GM20431 (cell line): Measurements from ENCODE around the gene PSMD1.

Source experiments
- in situ Hi-C: fragments of 300-500 bp; cut with MseI, MboI; formaldehyde crosslinking; loops from one replicate; pipeline ENCODE4 v1.15.0; 2020; ENCODE audit warnings: low sequenced_read_pairs; ENCODE audit not compliant: unreplicated experiment

Gene PSMD1

DNA sequence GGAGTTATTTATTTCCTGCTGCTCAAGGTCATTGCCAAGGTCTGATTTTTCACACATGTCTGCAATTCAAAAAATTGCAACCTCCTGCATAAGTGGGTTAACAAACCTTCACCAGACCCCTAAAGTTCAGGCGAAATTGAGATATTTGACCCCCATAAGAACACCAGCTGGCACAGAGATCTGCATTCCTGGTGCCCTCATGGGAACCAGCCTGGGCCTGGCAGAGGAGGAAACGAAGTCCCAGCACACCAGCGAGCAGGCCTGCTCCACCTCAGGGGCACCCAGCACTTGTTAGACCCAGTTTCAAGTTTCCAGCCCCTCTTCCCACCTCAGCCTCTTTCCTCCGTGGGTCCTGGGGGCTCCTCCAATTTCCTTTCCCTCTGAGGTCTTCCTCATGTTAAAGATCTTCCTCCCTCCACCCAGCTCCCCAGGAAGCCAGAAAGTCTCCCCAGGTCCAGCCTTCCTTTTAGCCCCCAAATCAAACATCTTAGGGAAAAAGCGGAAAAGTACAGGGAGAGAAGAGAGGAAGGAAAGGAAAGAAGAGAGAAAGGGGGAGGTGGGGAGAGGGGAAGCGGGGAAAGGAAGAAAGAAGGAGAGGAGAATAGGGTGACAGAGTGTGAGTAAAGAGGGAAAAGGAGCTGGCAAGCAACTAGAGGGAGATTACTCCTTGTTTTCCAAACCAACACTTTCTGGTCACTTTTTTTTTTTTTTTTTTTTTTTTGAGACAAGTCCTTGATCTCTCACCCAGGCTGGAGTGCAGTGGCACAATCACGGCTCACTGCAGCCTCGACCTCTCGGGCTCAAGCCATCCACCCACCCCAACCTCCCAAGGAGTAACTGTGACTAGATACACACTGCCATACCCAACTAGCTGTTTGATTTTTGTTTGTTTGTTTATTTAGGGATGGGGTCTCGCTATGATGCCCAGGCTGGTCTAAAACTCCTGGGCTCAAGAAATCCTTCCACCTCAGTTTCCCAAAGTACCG, 23.2 kb upstream of the PSMD1 start:
- in situ Hi-C loops = no loop called here

DNA sequence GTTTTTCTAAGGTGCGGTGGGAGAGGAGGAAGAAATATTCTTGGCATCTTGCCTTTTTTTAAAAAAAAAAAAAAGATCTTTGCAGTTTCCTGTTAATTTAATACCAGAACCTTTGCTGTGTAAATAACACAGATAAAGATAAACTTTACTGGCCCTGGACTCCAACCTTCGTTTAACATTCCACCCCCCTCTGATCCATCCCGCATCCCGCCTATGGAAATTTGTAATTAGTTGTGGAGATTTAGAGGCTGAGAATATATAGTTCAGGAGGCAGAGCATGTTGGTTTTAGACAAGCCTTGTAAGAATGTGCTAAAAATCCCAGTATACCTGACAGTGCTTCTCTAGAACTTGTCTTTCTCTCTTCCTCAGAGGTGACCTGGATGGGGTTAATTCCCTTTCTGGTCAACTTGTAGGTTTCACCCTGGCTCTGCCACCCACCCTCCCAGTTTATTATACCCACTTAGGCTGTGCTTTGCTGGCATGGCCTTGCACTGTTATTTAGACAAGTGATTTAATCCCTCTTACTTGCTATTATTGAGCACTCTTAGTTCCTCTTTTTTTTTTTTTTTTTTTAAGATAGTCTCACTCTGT, 22.3 kb upstream of the PSMD1 start:
- in situ Hi-C loops = no loop called here

DNA sequence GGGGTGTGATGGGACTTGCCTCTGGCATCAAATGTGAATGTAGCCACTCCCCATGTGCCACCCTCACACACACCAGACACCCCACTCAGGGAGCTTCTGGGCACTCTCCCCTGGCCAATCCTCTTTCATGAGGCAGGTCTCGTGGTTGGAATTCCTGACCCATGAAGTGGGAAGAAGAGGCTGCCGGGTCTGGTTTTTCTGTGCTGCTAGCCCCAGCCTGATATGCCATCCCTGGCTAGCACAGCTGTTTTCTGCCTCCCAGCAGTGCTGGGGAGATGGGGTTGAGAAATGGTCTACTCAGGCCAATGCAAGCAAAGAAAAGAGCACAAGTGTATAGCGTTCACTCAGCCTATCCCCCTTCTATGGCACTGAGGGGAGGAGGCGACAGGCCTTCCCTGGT, 20.5 kb upstream of the PSMD1 start:
- in situ Hi-C loops = no loop called here

DNA sequence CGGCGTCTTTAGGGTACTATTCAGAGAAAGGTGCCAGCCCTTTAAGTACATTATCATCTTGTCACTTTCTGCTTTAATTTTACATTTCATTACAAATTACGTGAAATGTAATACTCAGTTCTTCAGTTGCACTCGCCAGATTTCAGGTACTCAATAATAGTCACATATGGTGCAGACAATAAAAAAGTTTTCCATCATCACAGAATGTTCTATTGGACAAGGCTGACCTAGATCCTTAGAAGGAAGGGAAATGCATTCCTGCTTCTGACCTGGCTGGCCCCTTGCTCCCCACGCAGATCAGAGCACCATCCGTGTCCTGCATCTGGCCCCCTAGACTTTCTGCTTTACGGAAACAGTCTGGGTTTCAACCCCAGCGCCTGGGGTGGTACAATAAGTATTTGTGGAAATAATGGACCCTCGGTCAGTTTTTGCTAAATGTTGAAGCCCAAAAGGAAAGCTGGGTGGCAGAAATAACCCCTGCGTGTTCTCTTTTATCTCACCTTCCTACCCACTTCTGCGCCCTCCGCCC, 20.0 kb upstream of the PSMD1 start:
- in situ Hi-C loops = no loop called here

DNA sequence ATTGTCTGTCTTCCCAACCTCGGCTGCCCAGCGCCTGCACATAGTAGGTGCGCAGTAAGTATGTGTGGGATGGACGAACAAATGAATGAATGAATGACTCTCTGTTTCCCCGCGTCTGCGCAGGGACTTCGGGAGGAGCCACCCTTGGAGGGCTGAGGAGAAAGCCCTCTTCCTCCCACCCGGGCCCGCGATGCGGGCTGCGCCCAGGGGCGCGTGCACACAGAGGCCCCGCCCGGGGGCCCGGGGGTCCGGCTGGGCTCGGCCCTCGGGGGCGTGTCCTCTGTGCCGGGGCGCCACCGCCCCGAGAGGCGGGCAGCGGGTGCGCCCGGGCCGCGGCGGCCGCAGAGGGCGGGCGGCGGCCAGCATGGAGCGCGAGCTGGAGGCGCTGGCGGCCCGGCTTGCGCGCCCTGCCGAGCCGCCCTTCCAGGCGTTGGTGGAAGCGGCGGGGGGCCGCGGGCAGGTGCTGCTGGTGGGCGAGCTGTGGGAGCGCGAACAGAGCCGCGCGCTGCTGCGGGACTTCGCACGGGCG, 19.4 kb upstream of the PSMD1 start, which contains the start of gene C2orf72:
TSS of gene C2orf72 (plus strand) at position 322 of the 529 bp plus-strand sequence. CDS start at position 365, 43 bp downstream.
- in situ Hi-C loops = no loop called here

DNA sequence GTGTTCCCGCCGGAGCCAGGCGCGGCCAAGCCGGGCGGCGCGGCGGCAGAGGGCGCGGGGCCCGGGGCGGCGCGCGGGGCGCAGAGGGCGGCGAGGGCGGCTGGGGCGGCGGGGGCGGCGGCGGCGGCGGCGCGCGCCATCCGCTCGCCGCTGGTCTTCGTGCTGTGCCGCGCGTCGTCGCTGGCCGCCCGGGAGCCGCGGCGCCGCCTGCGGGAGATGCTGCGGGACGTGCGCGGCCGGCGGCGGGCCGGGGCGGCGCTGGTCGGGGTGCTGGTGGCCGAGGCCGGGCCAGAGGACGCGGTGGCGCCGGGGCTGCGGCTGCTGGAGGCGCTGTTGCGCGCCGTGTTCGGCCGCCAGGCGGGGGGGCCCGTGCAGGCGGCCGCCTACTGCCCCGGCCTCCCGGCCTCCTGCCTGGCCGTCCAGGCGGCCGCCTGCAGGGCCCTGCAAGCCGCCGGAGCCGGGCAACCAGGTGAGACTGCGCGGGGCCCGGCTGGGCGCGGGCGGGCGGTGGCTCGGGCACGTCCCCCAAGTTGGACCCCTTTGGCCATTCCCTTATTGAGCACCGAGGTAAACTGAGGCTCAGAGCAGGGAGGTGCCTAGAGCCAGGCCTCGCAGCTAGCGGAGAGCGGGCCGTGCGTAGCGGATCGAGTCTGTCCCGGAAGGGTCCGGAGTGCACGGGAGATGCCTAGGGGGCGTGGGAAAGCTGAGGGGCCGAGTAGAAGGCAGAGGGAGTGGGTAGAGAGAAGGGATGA, 18.8 kb upstream of the PSMD1 start:
- in situ Hi-C loops = no loop called here

DNA sequence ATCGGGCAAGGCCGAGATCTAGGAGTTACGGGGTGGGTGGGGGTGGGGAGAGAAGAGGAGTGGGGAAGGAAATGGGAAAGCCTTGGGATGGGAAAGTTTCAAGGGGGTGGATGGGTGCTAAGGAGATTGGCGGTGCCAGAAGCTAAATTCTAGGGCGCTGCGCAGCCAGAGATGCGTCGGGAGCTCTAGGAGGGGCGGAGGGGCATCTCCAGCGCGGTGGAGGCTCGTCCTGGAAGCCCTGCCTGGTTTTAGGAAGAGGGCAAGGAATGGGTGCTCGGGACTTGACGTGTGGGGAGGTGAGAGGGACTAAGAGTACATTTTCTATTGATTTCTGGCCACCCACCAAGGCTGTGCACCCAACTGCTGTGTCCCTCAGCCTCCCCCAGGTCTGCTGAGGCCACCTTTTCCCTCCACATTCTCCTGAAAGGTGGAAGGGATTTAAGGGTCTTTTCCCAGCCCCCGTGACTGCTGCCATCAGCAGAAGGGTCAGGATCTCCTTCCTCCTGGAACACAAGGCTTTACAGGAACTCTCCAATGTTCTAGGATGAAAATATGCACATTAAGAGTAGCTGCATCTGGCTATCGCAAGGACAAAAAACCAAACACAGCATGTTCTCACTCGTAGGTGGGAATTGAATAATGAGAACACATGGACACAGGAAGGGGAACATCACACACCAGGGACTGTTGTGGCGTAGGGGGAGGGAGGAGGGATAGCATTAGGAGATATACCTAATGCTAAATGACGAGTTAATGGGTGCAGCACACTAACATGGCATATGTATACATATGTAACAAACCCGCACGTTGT, 18.0 kb upstream of the PSMD1 start:
- in situ Hi-C loops = no loop called here

DNA sequence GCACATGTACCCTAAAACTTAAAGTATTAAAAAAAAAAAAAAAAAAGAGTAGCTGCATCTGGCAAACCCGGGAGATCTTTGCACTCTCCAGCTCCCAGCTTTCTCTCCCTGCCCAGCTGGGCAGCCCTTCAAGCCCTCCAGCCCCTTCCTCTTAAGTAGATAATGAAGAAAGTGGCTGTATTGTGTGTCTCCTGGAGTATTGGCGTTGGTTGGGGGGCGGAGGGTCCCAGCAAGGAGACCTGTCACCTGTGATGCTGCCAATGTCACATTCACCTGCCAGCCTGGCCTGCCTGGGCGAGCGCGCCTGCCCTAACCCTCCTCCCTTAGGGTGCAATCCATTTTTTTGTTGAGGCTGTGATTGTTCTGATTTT, 17.4 kb upstream of the PSMD1 start:
- in situ Hi-C loops = no loop called here

DNA sequence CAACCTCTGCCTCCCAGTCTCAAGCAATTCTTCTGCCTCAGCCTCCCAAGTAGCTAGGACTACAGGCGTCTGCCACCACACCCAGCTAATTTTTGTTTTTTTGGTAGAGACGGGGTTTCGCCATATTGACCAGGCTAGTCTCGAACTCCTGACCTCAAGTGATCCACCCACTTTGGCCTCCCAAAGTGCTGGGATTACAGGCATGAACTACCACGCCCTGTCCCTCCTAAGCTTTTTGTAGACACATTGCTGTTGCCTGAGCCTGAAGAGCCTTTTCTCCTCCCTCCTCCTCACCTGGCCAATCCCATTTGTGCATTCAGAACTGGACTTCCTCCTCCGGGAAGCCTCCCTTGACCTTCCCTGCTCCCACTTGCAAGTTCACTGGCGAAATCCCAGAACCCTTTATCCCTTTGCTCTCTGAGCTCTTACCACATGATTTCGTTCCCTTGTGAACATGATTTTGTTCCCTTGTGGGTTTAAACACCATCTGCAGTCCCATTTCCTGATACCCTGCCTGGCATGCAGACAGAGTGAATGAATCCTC, 16.8 kb upstream of the PSMD1 start:
- in situ Hi-C loops = no loop called here

DNA sequence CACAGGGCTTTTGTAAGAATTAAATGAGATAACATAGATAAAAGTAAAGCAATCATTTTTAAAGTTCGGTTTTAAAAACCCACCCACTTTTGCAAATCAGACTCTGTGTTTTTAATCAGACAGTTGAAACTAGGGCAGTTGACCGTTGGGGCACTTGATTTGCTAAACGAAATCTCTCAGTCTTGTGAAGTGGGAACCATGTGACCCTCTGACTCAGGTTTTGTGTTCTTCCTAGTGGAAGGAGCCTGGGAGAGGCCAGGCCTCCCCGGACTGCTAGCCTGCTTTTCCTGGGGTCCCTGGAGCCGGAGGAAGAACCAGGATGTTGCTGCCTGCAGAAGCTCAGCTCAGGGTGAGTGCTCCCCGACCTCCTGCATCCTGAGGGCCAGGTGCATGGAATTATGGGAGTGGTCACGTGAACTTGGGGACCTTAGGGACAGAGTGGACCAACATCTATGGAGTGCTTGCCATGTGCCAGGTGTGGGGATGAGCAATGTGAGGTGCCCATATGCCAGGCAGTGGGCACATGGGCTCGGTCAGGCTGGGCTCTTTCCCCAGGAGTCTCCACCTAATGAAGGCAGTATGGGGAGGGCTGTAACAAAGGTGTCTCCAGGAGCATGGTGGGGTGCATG, 15.5 kb upstream of the PSMD1 start:
- in situ Hi-C loops = no loop called here

DNA sequence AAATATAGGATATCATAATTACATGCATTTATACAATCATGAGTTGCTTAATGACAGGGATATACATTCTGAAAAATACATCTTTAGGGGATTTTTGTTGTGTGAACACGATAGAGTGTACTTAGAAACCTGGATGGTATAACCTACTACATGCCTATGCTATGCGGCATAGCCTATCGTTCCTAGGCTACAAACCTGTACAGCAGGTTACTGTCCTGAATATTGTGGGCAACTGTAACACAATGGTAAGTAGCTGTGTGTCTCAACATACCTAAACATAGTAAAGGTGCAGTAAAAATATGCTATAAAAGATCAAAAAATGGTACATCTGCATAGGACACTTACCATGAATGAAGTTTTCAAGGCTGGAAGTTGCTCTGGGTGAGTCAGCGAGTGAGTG, 12.9 kb upstream of the PSMD1 start:
- in situ Hi-C loops = no loop called here

DNA sequence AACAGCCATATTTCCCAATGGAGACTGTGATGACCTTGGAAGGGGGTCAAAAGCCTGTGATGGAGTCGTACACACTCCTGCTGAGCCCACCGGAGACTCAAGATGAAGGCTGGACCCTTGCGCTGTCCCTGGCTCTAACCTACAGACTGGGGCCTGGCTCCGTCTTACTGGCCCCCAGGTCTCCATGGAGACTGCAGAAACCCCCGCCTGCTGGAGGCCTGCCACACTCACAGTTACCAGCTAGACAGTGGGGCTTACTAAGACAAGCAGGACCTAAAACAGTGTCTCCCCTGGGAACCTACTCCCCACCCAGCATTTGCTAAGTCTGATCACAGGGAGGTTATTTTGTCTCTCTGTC, 9.8 kb upstream of the PSMD1 start:
- in situ Hi-C loops = no loop called here

DNA sequence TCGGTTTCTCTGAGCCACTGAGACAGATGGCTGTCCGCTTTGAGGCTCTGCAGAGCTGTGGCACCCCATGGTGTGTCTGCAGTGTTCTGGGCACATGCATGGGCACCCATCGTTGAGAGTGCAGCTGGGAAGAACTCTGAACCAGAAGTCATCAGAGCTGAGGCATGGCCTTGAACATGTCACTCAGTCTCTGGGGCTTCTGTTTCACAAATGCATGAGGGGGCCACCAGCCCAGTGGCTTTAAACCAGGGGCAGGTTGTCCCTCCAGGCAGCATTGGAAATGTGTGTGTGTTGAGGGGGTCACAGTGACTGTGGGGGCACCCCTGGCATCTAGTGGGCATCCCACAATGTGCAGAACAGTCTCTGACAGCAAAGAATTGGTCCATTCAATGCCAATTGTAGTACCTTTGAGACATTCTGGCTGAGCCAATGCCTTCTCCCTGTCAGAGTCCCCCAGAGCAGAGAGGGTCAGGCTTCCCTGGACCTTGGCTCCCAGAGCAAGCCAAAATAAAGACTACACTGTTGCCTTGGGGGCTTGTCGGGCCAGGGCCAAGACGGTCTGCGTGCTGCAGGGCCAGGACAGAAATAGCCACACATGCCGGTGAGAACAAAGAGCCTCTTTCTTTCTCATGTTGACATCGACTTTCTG, 9.3 kb upstream of the PSMD1 start:
- in situ Hi-C loops = no loop called here

DNA sequence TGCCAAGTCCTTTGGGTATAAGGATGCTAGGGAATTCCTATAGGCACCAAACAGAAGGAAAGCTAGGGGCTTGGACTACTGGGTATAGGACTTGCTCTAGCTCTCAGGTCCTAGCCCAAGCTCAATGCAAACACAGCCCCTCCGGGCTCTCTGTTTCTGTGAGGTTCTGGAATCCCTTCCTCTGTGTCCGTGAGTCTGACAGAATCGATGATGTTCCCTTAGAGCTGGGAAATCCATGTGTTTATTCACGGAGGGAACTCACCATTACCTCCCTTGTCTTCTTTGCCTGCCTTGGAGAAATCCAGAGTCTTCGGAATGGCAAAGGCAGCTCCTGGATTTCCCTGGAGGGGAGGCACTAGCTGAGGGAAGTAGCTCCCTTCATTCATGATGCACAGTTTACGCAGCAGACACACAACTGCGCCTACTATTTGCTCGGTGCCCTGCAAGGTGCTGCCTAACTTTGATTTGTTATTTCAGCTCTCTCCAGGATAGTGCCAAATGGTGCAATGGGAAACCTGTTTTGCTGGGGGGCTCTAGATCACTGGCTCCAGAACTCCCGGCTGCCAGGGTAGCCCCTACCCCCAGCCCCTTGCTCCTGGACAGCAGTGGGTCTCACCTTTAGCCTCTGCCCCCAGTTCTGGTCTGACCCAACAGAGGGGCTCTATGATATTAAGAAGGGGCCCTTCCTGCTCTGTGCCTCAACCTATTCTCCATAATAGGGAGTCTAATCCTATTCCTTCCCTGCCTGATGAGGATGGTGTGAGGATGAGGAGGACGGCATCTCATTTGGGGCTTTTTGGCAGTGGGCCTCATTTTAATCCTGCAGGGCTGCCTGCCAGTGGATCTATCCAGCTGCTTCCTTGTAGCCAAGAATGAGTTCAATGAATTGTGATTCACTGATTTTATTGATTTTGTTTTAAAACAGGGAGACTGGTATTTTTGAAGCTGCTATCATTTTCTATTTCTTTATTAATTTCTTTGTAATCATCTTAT, 8.4 kb upstream of the PSMD1 start:
- in situ Hi-C loops = no loop called here

DNA sequence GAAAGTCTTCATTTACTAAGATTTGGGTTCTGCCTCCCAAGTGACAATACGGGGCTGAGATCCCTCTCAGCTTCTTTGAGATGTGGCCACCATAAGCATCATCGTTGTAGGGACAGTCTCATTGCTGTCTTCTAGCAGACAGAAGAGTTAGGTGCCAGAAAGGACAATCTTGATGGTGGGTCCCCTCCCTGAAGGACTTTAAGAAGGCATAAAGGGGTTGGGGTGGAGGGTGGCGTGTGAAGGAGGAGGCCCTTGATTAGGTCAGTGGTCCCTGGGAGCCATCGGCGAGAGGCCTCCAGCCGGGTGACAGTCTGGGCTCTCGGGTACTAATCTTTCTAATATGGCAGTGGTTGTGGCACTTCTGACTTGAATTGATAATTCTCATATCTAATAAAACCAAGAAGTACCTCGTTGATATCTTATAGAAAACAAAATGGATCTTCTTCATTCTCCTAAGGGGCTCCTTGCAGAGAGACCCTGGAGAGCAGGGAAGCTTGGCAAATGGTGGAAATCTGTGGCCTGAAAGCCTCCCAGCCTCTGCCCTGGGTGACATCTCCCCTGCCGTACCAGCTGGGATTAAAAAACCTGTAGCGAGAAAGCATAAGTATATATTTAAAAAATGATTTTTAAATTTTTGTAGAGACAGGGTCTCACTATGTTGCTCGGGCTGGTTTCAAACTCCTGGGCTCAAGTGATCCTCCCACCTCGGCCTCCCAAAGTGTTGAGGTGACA, 7.2 kb upstream of the PSMD1 start:
- in situ Hi-C loops = no loop called here

DNA sequence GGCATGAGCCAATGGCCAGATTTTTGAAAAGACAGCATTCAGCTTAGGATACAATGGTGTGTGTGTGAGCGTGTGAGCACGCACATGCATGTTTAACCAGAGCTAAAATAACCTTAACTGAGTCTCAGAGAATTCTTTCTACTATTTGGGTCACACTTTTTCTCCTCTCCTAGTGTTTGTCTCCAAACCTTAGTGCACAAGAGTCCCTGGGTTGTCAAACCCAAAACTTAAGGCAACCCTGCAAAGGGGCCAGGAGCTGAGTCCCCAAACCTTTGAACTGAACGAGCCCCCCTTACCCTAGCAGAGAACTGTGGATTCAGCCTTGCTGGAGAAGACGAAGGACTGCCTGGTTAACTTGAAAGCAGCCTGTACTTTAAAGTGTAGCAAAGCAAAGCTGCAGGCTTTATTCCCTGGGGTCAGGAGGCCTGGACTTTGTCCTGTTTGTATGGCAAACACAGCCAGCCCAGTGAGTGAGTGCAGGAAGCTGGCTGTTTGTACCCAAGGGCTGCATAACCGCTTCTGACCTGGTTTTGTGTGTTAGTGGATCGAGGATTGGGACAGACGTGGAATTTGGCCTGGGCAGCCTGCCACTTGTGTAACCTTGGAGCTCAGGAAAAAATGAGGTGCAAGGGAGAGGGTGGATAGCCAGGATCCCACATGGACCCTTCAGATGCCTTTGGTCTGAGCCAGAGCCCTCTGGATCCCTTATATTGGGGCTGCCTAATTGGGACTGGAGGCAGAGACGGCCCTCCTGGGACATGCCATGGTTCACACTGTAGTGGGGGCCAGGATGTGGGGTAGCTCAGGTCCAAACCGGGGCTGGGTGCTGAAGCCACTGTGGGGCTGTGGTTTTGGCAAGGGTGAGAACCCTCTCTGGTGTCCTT, 6.4 kb upstream of the PSMD1 start:
- in situ Hi-C loops = no loop called here
